ENCODE measurements around the gene AGAP3.

Gene AGAP3

GRCh38 chr7:151103973-151104372 is 17.7 kb downstream of the AGAP3 start:
- WGBS = 79% methylated on average over 11 of the region's 12 CpGs
- Histone ChIP-seq H3K9me3 (ENCODE audit: insufficient read depth, low read depth, low read length) (no peaks in the 10 kb centered on the region), H3K9ac (ENCODE audit: low read depth, low read length) (peak overlapping the region; percentile 42; the same call in 1 of the 2 replicates), H3K27ac (ENCODE audit: low read depth, low read length) (peak overlapping the region; percentile 85; the same call in 1 of the 2 replicates), H3K27me3 (ENCODE audit: insufficient read depth, low read length) (no peaks in the 10 kb centered on the region), H3K4me3 (ENCODE audit: low read length) (peak overlapping the region; percentile 36; the same call in 1 of the 2 replicates), H3K36me3 (ENCODE audit: insufficient read depth, low read length) (no peaks in the 10 kb centered on the region), H3K4me1 (ENCODE audit: insufficient read depth, low read length) (peaks cover 21% of the 10 kb centered on the region)

DNA sequence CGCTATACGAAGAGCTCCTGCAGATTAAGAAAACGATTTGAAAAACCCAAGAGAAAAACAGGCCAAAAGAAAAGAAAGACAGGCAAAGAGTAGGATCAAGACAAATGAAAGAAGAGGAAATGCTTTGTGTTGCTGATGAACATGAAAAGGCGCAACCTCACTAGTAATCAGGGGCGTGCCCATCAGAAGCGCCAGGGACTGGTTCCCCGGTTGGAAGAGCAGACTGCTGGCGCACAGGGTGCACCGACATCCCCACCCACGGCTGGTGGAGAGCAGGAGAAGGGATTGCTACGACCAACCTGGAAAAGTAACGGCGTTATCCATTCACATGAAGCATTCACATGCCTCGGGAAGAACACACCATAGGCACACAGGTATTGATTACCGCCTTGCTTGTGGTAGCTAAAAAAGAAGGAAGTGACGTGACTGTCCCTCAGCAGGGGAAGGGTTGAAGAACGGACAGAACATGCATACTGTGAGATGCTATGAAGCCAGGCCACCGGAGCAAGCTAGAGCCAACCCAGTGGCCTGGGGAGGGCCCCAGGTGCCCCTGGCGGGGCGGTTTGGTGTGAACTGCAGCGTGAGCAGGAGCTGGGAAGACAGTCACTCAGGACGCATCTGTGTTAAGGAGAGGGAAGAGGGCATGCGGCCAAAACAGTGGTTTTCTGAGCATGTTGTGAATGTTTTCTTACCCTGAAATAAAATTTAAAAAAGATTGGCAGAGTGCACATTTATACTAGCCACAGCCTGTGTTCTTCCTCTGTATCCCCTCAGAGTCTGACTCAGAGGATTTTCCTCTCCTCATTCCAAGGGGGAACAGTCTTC is 18.3 kb downstream of the AGAP3 start:
- H3K9ac ChIP-seq (ENCODE audit: low read depth, low read length) = peak overlapping the region; percentile 42; the same call in 1 of the 2 replicates
- H3K27ac ChIP-seq (ENCODE audit: low read depth, low read length) = peak overlapping the region; percentile 85; the same call in 1 of the 2 replicates
- H3K27me3 ChIP-seq (ENCODE audit: insufficient read depth, low read length) = no peaks in the 10 kb centered on the region
- no peaks in the 10 kb centered on the region for H3K9me3 ChIP-seq (ENCODE audit: insufficient read depth, low read depth, low read length)
- 29% methylated on average over 23 of the region's 23 CpGs for WGBS
- H3K36me3 ChIP-seq (ENCODE audit: insufficient read depth, low read length) = no peaks in the 10 kb centered on the region
- peaks cover 21% of the 10 kb centered on the region for H3K4me1 ChIP-seq (ENCODE audit: insufficient read depth, low read length)
- peak overlapping the region; percentile 36 for H3K4me3 ChIP-seq (ENCODE audit: low read length)

- Histone ChIP-seq H3K27me3 (ENCODE audit: insufficient read depth, low read length) (no peaks in the 10 kb centered on the region), H3K4me3 (ENCODE audit: low read length) (no peak overlapping the region), H3K9me3 (ENCODE audit: insufficient read depth, low read depth, low read length) (no peaks in the 10 kb centered on the region), H3K9ac (ENCODE audit: low read depth, low read length) (no peak overlapping the region), H3K4me1 (ENCODE audit: insufficient read depth, low read length) (peaks cover 21% of the 10 kb centered on the region), H3K27ac (ENCODE audit: low read depth, low read length) (no peak overlapping the region), H3K36me3 (ENCODE audit: insufficient read depth, low read length) (no peaks in the 10 kb centered on the region)
- WGBS = 92% methylated on average over 10 of the region's 10 CpGs
Measured at GRCh38 chr7:151107882-151108281, 21.6 kb downstream of the AGAP3 start.

GRCh38 chr7:151109094-151110048 is 23.1 kb downstream of the AGAP3 start:
- Histone ChIP-seq H3K36me3 (ENCODE audit: insufficient read depth, low read length) (no peaks in the 10 kb centered on the region), H3K27ac (ENCODE audit: low read depth, low read length) (no peak overlapping the region), H3K4me3 (ENCODE audit: low read length) (no peak overlapping the region), H3K27me3 (ENCODE audit: insufficient read depth, low read length) (peaks cover 9% of the 10 kb centered on the region; the same call in 1 of the 2 replicates), H3K4me1 (ENCODE audit: insufficient read depth, low read length) (peaks cover 20% of the 10 kb centered on the region), H3K9ac (ENCODE audit: low read depth, low read length) (no peak overlapping the region), H3K9me3 (ENCODE audit: insufficient read depth, low read depth, low read length) (no peaks in the 10 kb centered on the region)
- 78% methylated on average over 15 of the region's 15 CpGs for WGBS

DNA sequence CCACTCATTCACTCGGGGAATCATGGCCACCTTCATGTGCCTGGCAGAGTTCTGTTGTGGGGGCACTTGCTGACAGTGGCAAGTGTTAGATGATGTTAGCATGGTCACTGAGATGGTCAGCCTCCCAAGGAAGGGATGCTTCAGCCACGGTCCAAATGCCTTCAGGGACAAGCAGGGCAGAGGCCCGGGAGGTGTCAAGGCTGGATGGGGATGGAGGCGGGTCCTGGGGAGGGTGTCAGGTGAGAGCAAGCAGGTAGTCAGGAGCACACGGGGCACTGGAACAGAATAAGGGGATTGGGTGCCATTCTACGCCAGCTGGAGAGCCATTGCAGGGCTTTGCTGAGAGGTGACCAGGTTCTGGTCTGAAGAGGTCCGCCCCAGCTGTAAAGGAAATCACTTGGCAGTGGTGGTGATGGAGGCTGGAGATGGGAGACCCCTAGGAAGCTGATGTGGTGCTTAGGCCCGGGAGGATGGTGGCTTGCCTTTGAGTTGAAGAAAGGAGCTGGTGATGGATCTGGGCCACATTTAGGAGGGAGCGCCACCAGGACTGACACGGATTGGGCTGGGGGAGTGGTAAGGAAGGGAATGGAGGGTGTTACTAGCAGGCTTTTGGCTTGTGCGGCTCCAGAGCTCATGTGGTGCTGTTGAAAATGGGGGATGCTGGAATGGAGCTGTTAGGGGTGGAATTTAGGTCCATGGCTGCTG is 24.1 kb downstream of the AGAP3 start:
- no peak overlapping the region for H3K27ac ChIP-seq (ENCODE audit: low read depth, low read length)

DNA sequence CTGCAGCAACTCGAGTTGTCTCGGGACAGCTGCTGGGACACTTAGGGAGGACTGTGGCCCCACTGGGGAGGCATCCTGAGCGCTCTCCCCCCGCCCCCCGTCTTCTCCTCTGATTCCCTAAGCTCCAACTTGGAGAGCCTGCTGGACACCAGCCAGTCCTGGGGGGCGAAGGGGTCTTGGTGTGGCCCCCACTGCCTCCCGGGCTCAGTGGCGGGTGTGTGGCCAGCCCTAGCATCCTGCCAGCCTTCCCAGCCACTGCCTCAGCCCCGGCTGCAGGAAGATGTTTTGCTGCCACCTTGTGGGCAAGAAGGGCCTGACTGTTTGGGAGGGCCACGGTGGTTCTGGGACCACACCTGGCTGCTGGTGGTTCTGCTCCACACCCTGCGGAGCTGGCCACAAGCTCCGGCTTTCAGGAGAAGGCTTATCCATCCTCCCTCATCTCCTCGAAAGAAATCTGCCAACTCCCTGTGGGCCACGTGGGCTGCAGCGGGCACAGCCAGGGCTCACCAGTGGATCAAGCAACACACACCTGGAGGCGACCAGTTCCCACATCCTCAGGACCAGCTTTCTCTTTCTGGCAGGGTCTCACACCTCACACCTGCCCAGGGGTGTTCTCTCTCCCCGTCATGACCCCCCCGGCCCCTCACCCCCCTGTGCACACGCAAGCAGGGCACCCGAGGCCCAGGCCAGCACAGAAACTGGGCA is 24.8 kb downstream of the AGAP3 start:
- H3K9ac ChIP-seq (ENCODE audit: low read depth, low read length) = no peak overlapping the region
- no peaks in the 10 kb centered on the region for H3K36me3 ChIP-seq (ENCODE audit: insufficient read depth, low read length)
- H3K27me3 ChIP-seq (ENCODE audit: insufficient read depth, low read length) = peaks cover 16% of the 10 kb centered on the region
- WGBS = 45% methylated on average over 20 of the region's 20 CpGs
- no peak overlapping the region for H3K4me3 ChIP-seq (ENCODE audit: low read length)
- peaks cover 15% of the 10 kb centered on the region for H3K4me1 ChIP-seq (ENCODE audit: insufficient read depth, low read length)
- H3K27ac ChIP-seq (ENCODE audit: low read depth, low read length) = no peak overlapping the region
- no peaks in the 10 kb centered on the region for H3K9me3 ChIP-seq (ENCODE audit: insufficient read depth, low read depth, low read length)

More for the DNA sequence above, 24.1 kb downstream of the AGAP3 start:
- Histone ChIP-seq H3K4me1 (ENCODE audit: insufficient read depth, low read length) (peaks cover 11% of the 10 kb centered on the region), H3K9me3 (ENCODE audit: insufficient read depth, low read depth, low read length) (no peaks in the 10 kb centered on the region), H3K27me3 (ENCODE audit: insufficient read depth, low read length) (peaks cover 10% of the 10 kb centered on the region; the same call in 1 of the 2 replicates), H3K36me3 (ENCODE audit: insufficient read depth, low read length) (no peaks in the 10 kb centered on the region), H3K9ac (ENCODE audit: low read depth, low read length) (no peak overlapping the region), H3K4me3 (ENCODE audit: low read length) (no peak overlapping the region)
- 82% methylated on average over 11 of the region's 11 CpGs for WGBS

GRCh38 chr7:151113344-151114150 is 27.3 kb downstream of the AGAP3 start:
- Histone ChIP-seq H3K27me3 (ENCODE audit: insufficient read depth, low read length) (peaks cover 18% of the 10 kb centered on the region), H3K27ac (ENCODE audit: low read depth, low read length) (peak overlapping the region; percentile 51; the same call in 1 of the 2 replicates), H3K4me1 (ENCODE audit: insufficient read depth, low read length) (peaks cover 17% of the 10 kb centered on the region), H3K4me3 (ENCODE audit: low read length) (peak overlapping the region; percentile 42), H3K9me3 (ENCODE audit: insufficient read depth, low read depth, low read length) (no peaks in the 10 kb centered on the region), H3K36me3 (ENCODE audit: insufficient read depth, low read length) (0 out of 2 replicates have a peak, but pooled peaks cover 2% of the 10 kb centered on the region), H3K9ac (ENCODE audit: low read depth, low read length) (no peak overlapping the region; the same call in 1 of the 2 replicates)
- WGBS = 34% methylated on average over 13 of the region's 13 CpGs

DNA sequence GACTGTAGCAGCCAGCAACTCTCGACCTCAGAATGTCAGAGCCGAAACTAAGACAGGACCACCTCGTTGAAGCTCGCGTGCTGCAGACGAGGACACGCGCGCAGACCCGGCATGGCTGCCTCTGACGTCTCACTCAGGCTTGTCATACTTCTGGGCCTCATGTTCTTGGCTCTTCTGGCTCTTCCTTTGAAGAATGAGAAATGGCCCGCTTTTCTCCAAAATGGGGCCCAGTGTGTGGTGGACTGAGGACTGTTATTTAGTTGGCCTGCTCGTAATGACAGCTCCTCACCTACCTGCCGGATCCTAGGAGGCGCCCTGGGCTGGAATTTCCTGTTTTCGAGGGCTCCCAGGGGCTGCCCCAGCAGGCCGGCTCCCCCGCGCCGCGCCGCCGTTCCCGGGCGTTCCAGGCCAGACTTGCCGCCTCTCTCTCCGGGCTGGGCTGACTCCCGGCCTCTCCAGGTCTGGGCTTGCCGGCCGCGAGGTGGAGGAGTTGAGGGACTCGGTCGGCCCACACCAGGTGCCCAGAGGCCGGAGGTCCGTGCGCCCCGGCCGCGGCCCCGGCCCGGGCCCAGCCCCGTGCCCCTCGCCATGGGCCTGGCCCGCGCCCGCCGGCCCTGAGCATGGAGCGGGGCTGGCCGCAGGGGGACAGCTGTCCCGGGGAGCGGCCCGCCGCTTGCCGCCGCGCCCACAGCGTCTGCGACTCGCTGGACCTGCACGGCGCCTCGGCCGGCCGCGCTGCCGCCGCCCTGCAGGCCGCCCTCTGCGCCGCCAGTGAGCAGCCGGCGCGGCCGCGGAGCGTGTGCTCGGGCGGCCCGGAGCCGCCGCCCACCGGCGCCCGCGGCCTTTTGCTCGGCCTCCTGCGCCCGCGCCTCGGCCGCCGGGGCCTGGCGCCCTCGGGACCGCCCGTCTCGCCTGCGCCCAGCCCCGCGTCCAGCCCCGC is 28.1 kb downstream of the AGAP3 start:
- peaks cover 11% of the 10 kb centered on the region; the same call in 1 of the 2 replicates for H3K36me3 ChIP-seq (ENCODE audit: insufficient read depth, low read length)
- peaks cover 17% of the 10 kb centered on the region for H3K4me1 ChIP-seq (ENCODE audit: insufficient read depth, low read length)
- peak overlapping the region; percentile 51; the same call in 1 of the 2 replicates for H3K27ac ChIP-seq (ENCODE audit: low read depth, low read length)
- peak overlapping the region; percentile 30; the same call in 1 of the 2 replicates for H3K9ac ChIP-seq (ENCODE audit: low read depth, low read length)
- peak overlapping the region; percentile 42 for H3K4me3 ChIP-seq (ENCODE audit: low read length)
- peaks cover 18% of the 10 kb centered on the region for H3K27me3 ChIP-seq (ENCODE audit: insufficient read depth, low read length)
- 8% methylated on average over 101 of the region's 101 CpGs for WGBS
- no peaks in the 10 kb centered on the region for H3K9me3 ChIP-seq (ENCODE audit: insufficient read depth, low read depth, low read length)

Data from HUES64 (cell line).